GM12878 (cell line): ENCODE measurements around the gene PTPRH. TPM values are rescaled to one million over a fixed set of nuclear protein-coding genes. Genes with fewer than 3 reads are reported as not detected.

ENCODE experiments used
- ATAC-seq: fragments of 200-7000 bp; cut with Tn5 transposase; 3 replicates; pipeline ENCODE4 v1.9.1; 2020; ENCODE audit warnings: mild to moderate bottlenecking, moderate library complexity
- BruUV-seq: library from RNA; stranded (reverse); fragments of 400-500 nt; replicated peaks from 2 replicates; lab custom pipeline; 2021; lab: Mats Ljungman, UMichigan
- CTCF ChIA-PET: fragments of 300-600 bp; sonication (Branson Sonifier 250); formaldehyde crosslinking; extraction: SDS; loops from one replicate; lab custom pipeline; 2021; ENCODE audit warnings: inconsistent platforms; lab: Yijun Ruan, JAX
- POLR2A ChIA-PET: fragments of 350-600 bp; formaldehyde crosslinking; extraction: SDS; loops from one replicate; lab custom pipeline; 2021; ENCODE audit warnings: inconsistent platforms; lab: Charles Lee
- RAD21 ChIA-PET: fragments of 300-600 bp; sonication (Branson Sonifier 250); formaldehyde crosslinking; loops from one replicate; lab custom pipeline; 2023; ENCODE audit warnings: antibody characterized with exemption; ENCODE audit not compliant: unreplicated experiment; lab: Charles Lee
- SMC1A ChIA-PET: fragments of 300-600 bp; sonication (Branson Sonifier 250); formaldehyde crosslinking; loops from one replicate; lab custom pipeline; 2023; ENCODE audit not compliant: unreplicated experiment, uncharacterized antibody; lab: Charles Lee
- DNase-seq: peaks from one replicate; pipeline ENCODE4 v3.0.0-alpha.2; 2011; ENCODE audit warnings: low read depth, low spot score
- FAIRE-seq: peaks from 3 replicates; lab custom pipeline; 2011; peaks lifted over from hg19 to GRCh38; lab: Jason Lieb, UNC
- H2AFZ ChIP-seq: 2 replicates; pipeline ENCODE4 v1.6.0; 2011; ENCODE audit warnings: low read depth, low read length, control low read depth; ENCODE audit not compliant: control insufficient read depth
- H3K27ac ChIP-seq: 2 replicates; pipeline ENCODE4 v1.5.1; 2011; ENCODE audit warnings: control low read depth; ENCODE audit not compliant: control insufficient read depth, insufficient read depth
- H3K27me3 ChIP-seq, 2 experiments: replicated peaks in 1 of 2; 2 replicates each; pipeline versions ENCODE4 v1.6.0 to v1.6.1; 2011; ENCODE audit warnings: low read length in 1 of 2; ENCODE audit not compliant: control insufficient read depth in 2 of 2, insufficient read depth in 2 of 2
- H3K36me3 ChIP-seq, 2 experiments: 2 replicates each; pipeline ENCODE4 v1.5.1; 2011; ENCODE audit warnings: low read length in 1 of 2; ENCODE audit not compliant: control insufficient read depth in 2 of 2, insufficient read depth in 2 of 2
- H3K4me1 ChIP-seq: 2 replicates; pipeline ENCODE4 v1.6.1; 2011; ENCODE audit warnings: mild to moderate bottlenecking, low read length, moderate library complexity, mixed read lengths; ENCODE audit not compliant: control insufficient read depth, insufficient read depth
- H3K4me2 ChIP-seq: 2 replicates; pipeline ENCODE4 v1.6.0; 2011; ENCODE audit warnings: control low read depth; ENCODE audit not compliant: control insufficient read depth, insufficient read depth
- H3K4me3 ChIP-seq: fragments of 200-600 bp; sonication (generic); 2 replicates; pipeline ENCODE4 v1.5.1; 2016
- H3K79me2 ChIP-seq: 2 replicates; pipeline ENCODE4 v1.6.0; 2011; ENCODE audit warnings: low read length; ENCODE audit not compliant: control insufficient read depth, insufficient read depth
- H3K9ac ChIP-seq: 2 replicates; pipeline ENCODE4 v1.8.0; 2011; ENCODE audit warnings: low read length, control low read depth, mixed read lengths; ENCODE audit not compliant: control insufficient read depth, insufficient read depth
- H3K9me3 ChIP-seq: replicated peaks from 3 replicates; pipeline ENCODE4 v1.5.1; 2011; ENCODE audit warnings: mild to moderate bottlenecking, low read length; ENCODE audit not compliant: control insufficient read depth, insufficient read depth
- H4K20me1 ChIP-seq: 2 replicates; pipeline ENCODE4 v1.6.0; 2011; ENCODE audit not compliant: control insufficient read depth, insufficient read depth
- CEBPZ ChIP-seq: fragments of 150-350 bp; IDR thresholded peaks from 2 replicates; pipeline ENCODE4 v1.6.1; 2016; ENCODE audit warnings: low read depth, low read length
- ELK1 ChIP-seq: IDR thresholded peaks from 2 replicates; pipeline ENCODE4 v1.6.1; 2012; ENCODE audit warnings: low read depth, low read length, improper control_type of control experiment
- WGBS: methylation state at CpG from one replicate; pipeline ENCODE4 v1.1.6; 2016; ENCODE audit warnings: low lambda C conversion rate; ENCODE audit not compliant: insufficient replicate concordance, insufficient coverage; ENCODE audit errors: missing lambda C conversion rate; 5-methylcytosine and 5-hydroxymethylcytosine counted together
- in situ Hi-C: fragments of 300-500 bp; cut with MboI; formaldehyde crosslinking; loops from 9 replicates; pipeline ENCODE4 v1.14.3; 2018; ENCODE audit warnings: mixed read lengths
- intact Hi-C: fragments of 100-400 bp; cut with micrococcal nuclease; formaldehyde crosslinking; loops from one replicate; pipeline ENCODE4 v1.14.2; 2022; ENCODE audit not compliant: unreplicated experiment
- polyA plus RNA-seq, 11 experiments: library from polyadenylated mRNA; depleted of rRNA in 4 of 11; unstranded in 6 of 11; stranded (reverse) in 5 of 11; fragments of >200 nt; fragmentation: Nextera tagmentation in 4 of 11; fragmentation: Illumina TruSeq in 1 of 11; extraction: Ambion mirVana in 4 of 11; extraction: Trizol in 1 of 11; gene quantifications; 1 replicate in 1 of 11; 2 replicates in 10 of 11; pipeline versions ENCODE4 v1.2.1 to v1.2.3, GENCODE V29; 2011 to 2016; ENCODE audit warnings: inconsistent platforms in 2 of 11, missing spikeins in 2 of 11, low read depth in 1 of 11
- total RNA-seq, 4 experiments: library from RNA; depleted of rRNA in 3 of 4; stranded (reverse); fragments of >200 nt in 3 of 4; fragmentation: Illumina TruSeq in 1 of 4; extraction: Trizol in 1 of 4; gene quantifications; 2 replicates each; pipeline versions ENCODE4 v1.2.1 to v1.2.3, GENCODE V29; 2013 to 2021

Gene PTPRH
- total and polyA plus RNA-seq, 10 of the 15 experiments (the other 5 are each of a cell fraction or from before 2014, with no cell fraction given), result 0.08 TPM; not detected in 9

GRCh38 chr19:55145232-55145631, 64.1 kb downstream of the PTPRH start:
- Histone ChIP-seq H3K9ac (no peak overlapping the region), H3K9me3 (no peaks in the 10 kb centered on the region), H3K27me3 (no peaks in the 10 kb centered on the region; a peak in 2 of 4 replicates), H4K20me1 (no peaks in the 10 kb centered on the region), H3K4me1 (no peaks in the 10 kb centered on the region), H3K36me3 (no peaks in the 10 kb centered on the region), H3K27ac (no peak overlapping the region), H3K4me3 (no peak overlapping the region), H3K79me2 (no peaks in the 10 kb centered on the region), H3K4me2 (no peak overlapping the region), H2AFZ (no peak overlapping the region)
- in situ Hi-C loops, result no loop called here
- POLR2A ChIA-PET, result interaction anchor here (0.7 kb wide), 1 partner anchor 82 kb away, joined by 4 read pairs; the partner anchor contains the start of gene RDH13
- RAD21 ChIA-PET, result interaction anchor here (0.6 to 1.3 kb wide), 2 partner anchors 15 to 487 kb away, joined by 3 read pairs; no protein-coding TSS in a partner anchor
- intact Hi-C loops, result no loop called here
- SMC1A ChIA-PET, result no interaction called here
- 0% methylated on average over 2 of the region's 3 CpGs for WGBS
- no TSS peak for BruUV-seq
- DNase-seq, result no peak
- ATAC-seq, result no peak
- TF ChIP-seq CEBPZ (no peak), ELK1 (no peak)
- CTCF ChIA-PET, result no interaction called here
- FAIRE-seq, result no peak
